Activated CD4-positive, alpha-beta memory T cell treated with anti-CD3 and anti-CD28 coated beads for 36 hours (primary cell): ENCODE results near the gene GAPVD1. TPM values are rescaled to one million over a fixed set of nuclear protein-coding genes. Genes with fewer than 3 reads are reported as not detected.

Experiments used
- CTCF ChIA-PET: fragments of 350-600 bp; sonication (Branson Sonifier 250); formaldehyde crosslinking; loops from one replicate; lab custom pipeline; 2021; ENCODE audit warnings: antibody characterized with exemption, inconsistent platforms; lab: Charles Lee
- POLR2A ChIA-PET: fragments of 350-600 bp; sonication (Branson Sonifier 250); formaldehyde crosslinking; loops from one replicate; lab custom pipeline; 2021; ENCODE audit warnings: antibody characterized with exemption; lab: Charles Lee
- DNase-seq: peaks from one replicate; pipeline ENCODE4 v3.0.0-alpha.2; 2020
- H3K27ac Mint-ChIP-seq: one replicate; pipeline ENCODE4 v1.8.0; 2021; ENCODE audit warnings: mixed read lengths
- H3K27me3 Mint-ChIP-seq: one replicate; pipeline ENCODE4 v1.8.0; 2021; ENCODE audit warnings: mixed read lengths
- H3K36me3 Mint-ChIP-seq: one replicate; pipeline ENCODE4 v1.8.0; 2021; ENCODE audit warnings: mixed read lengths
- H3K4me1 Mint-ChIP-seq: one replicate; pipeline ENCODE4 v1.8.0; 2021; ENCODE audit warnings: low read depth, mixed read lengths
- H3K4me3 Mint-ChIP-seq: one replicate; pipeline ENCODE4 v1.8.0; 2021; ENCODE audit warnings: mild to moderate bottlenecking, mixed read lengths
- H3K9me3 Mint-ChIP-seq: one replicate; pipeline ENCODE4 v1.8.0; 2021; ENCODE audit warnings: mixed read lengths
- intact Hi-C: fragments of 100-400 bp; cut with micrococcal nuclease; formaldehyde crosslinking; loops from one replicate; pipeline ENCODE4 v1.15.1; 2023
- total RNA-seq, 2 experiments: library from RNA; stranded (reverse); gene quantifications; one replicate each; pipeline ENCODE4 v1.2.3, GENCODE V29; 2021

GAPVD1 gene
- total RNA-seq, 2 experiments from 2014 or later, result 42.2 to 46.8 TPM

- Mint-ChIP-seq H3K9me3 (no peaks in the 10 kb centered on the region), H3K36me3 (no peaks in the 10 kb centered on the region), H3K4me3 (no peak overlapping the region), H3K27ac (no peak overlapping the region), H3K4me1 (peaks cover 7% of the 10 kb centered on the region), H3K27me3 (no peaks in the 10 kb centered on the region)
- ChIA-PET CTCF (interaction anchor here (1.1 kb wide), 1 partner anchor 21 kb away, joined by 3 read pairs; no protein-coding TSS in a partner anchor), POLR2A (interaction anchor here (0.9 kb wide), 1 partner anchor 15 kb away, joined by 3 read pairs; no protein-coding TSS in a partner anchor)
- no peak for DNase-seq
- intact Hi-C loops, result no loop called here
Measured at GRCh38 chr9:125378778-125379177, 117.2 kb downstream of the GAPVD1 start.

DNA sequence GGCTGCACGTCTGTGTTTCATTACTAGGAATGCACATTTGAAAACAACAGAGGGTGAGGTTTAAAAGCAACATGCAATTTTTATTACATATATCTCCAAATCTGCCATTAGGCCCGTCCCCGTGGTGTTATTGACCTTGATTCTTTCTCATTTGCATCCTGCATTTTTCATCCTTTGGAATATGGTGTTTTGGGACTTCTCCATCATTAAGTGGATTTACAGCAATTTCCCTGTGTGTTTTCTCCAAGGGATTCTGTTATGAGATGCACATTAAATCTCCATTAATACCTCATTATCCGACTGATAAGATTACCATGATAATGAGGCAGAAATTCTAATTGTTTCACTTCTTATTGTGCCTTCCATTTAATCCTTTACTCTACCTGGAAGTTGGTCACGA lies 117.6 kb downstream of the GAPVD1 start:
- ChIA-PET POLR2A (no interaction called here), CTCF (no interaction called here)
- Mint-ChIP-seq H3K9me3 (no peaks in the 10 kb centered on the region), H3K27me3 (no peaks in the 10 kb centered on the region), H3K4me3 (no peak overlapping the region), H3K36me3 (no peaks in the 10 kb centered on the region), H3K4me1 (peaks cover 7% of the 10 kb centered on the region), H3K27ac (no peak overlapping the region)
- intact Hi-C loops, result no loop called here
- no peak for DNase-seq

DNA sequence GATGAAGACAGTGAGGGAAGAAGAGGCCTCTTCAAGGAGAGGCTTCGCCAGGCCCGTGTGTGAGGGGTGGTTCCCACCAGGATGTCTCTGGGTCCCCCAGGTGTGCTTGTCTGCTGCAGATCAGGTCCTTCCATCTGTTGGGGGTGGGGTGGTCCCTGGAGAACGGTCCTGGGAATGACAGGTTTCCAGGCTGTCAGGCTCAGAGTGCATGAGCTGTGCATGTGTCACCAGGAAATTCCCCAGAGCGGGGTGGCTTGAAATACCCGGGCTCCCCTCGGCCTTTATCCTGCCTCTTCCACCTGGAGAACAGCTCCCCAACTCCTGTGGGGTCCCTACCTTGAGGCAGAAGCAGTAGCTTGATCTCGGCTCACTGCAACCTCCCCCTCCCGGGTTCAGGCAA lies 118.8 kb downstream of the GAPVD1 start:
- DNase-seq, result no peak

GRCh38 chr9:125387861-125388524 lies 126.4 kb downstream of the GAPVD1 start:
- no peak overlapping the region for H3K4me3 Mint-ChIP-seq
- H3K36me3 Mint-ChIP-seq, result no peaks in the 10 kb centered on the region
- H3K4me1 Mint-ChIP-seq, result no peaks in the 10 kb centered on the region
- intact Hi-C loops, result no loop called here
- no peaks in the 10 kb centered on the region for H3K27me3 Mint-ChIP-seq
- no peak for DNase-seq
- no peaks in the 10 kb centered on the region for H3K9me3 Mint-ChIP-seq
- H3K27ac Mint-ChIP-seq, result no peak overlapping the region
- ChIA-PET CTCF (interaction anchor here (1.1 kb wide), 1 partner anchor 20 kb away, joined by 4 read pairs; no protein-coding TSS in a partner anchor), POLR2A (no interaction called here)

More for the DNA sequence above, 118.8 kb downstream of the GAPVD1 start:
- Mint-ChIP-seq H3K9me3 (no peaks in the 10 kb centered on the region), H3K36me3 (no peaks in the 10 kb centered on the region), H3K4me3 (no peak overlapping the region), H3K27ac (no peak overlapping the region), H3K27me3 (no peaks in the 10 kb centered on the region), H3K4me1 (no peaks in the 10 kb centered on the region)
- intact Hi-C loops, result no loop called here
- CTCF ChIA-PET, result interaction anchor here (1.3 kb wide), 1 partner anchor 27 kb away, joined by 3 read pairs; no protein-coding TSS in a partner anchor
- POLR2A ChIA-PET, result no interaction called here

GRCh38 chr9:125388978-125389377 lies 127.4 kb downstream of the GAPVD1 start:
- intact Hi-C loops, result no loop called here
- H3K4me3 Mint-ChIP-seq, result no peak overlapping the region
- DNase-seq, result no peak
- H3K27me3 Mint-ChIP-seq, result no peaks in the 10 kb centered on the region
- no peaks in the 10 kb centered on the region for H3K9me3 Mint-ChIP-seq
- POLR2A ChIA-PET, result no interaction called here
- CTCF ChIA-PET, result no interaction called here
- H3K4me1 Mint-ChIP-seq, result no peaks in the 10 kb centered on the region
- no peaks in the 10 kb centered on the region for H3K36me3 Mint-ChIP-seq
- H3K27ac Mint-ChIP-seq, result no peak overlapping the region

GRCh38 chr9:125391704-125392103 lies 130.1 kb downstream of the GAPVD1 start:
- no peaks in the 10 kb centered on the region for H3K27me3 Mint-ChIP-seq
- H3K4me3 Mint-ChIP-seq, result no peak overlapping the region
- no peaks in the 10 kb centered on the region for H3K9me3 Mint-ChIP-seq

GRCh38 chr9:125393426-125393825 lies 131.8 kb downstream of the GAPVD1 start:
- H3K36me3 Mint-ChIP-seq, result no peaks in the 10 kb centered on the region
- no peak for DNase-seq
- ChIA-PET CTCF (interaction anchor here (1.3 kb wide), 1 partner anchor 14 kb away, joined by 3 read pairs; no protein-coding TSS in a partner anchor), POLR2A (interaction anchor here (1.1 kb wide), 1 partner anchor 15 kb away, joined by 3 read pairs; no protein-coding TSS in a partner anchor)
- H3K27ac Mint-ChIP-seq, result no peak overlapping the region
- intact Hi-C loops, result no loop called here
- H3K4me3 Mint-ChIP-seq, result no peak overlapping the region
- no peaks in the 10 kb centered on the region for H3K27me3 Mint-ChIP-seq
- no peaks in the 10 kb centered on the region for H3K4me1 Mint-ChIP-seq
- H3K9me3 Mint-ChIP-seq, result no peaks in the 10 kb centered on the region

More at GRCh38 chr9:125391704-125392103, 130.1 kb downstream of the GAPVD1 start:
- Mint-ChIP-seq H3K36me3 (no peaks in the 10 kb centered on the region), H3K4me1 (no peaks in the 10 kb centered on the region), H3K27ac (no peak overlapping the region)
- ChIA-PET POLR2A (no interaction called here), CTCF (interaction anchor here (1.3 kb wide), 1 partner anchor 16 kb away, joined by 3 read pairs; no protein-coding TSS in a partner anchor)
- DNase-seq, result no peak
- intact Hi-C loops, result loop anchor here (2.0 kb wide), 1 partner anchor 57 kb away; no protein-coding TSS in a partner anchor

GRCh38 chr9:125396799-125397198 lies 135.2 kb downstream of the GAPVD1 start:
- no peaks in the 10 kb centered on the region for H3K9me3 Mint-ChIP-seq
- H3K4me1 Mint-ChIP-seq, result no peaks in the 10 kb centered on the region
- POLR2A ChIA-PET, result no interaction called here
- no peak for DNase-seq
- CTCF ChIA-PET, result no interaction called here
- intact Hi-C loops, result no loop called here
- no peaks in the 10 kb centered on the region for H3K27me3 Mint-ChIP-seq
- no peaks in the 10 kb centered on the region for H3K36me3 Mint-ChIP-seq
- H3K27ac Mint-ChIP-seq, result no peak overlapping the region
- H3K4me3 Mint-ChIP-seq, result no peak overlapping the region

DNA sequence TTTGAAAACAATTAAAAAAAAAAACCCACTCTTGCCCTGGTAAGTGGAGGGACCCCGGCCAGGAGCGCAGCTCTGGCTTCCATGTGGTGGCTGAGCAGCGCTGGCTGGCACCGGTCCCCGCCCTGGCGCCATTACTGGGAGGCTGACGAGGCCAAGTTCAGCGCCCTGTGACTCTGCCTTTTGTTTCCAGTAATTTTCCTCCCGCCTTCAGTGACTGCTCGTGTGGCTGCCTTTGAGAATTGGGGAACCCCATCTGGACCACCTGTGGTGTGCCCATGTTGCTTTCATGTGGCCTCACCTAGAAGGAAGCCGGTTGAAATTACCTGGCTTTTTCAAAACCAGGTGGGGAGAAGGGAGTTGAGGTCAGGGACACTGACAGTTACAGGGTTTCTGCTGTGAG lies 136.1 kb downstream of the GAPVD1 start:
- POLR2A ChIA-PET, result no interaction called here
- intact Hi-C loops, result no loop called here
- no peak overlapping the region for H3K4me3 Mint-ChIP-seq
- H3K4me1 Mint-ChIP-seq, result no peaks in the 10 kb centered on the region
- no peaks in the 10 kb centered on the region for H3K9me3 Mint-ChIP-seq
- no peak overlapping the region for H3K27ac Mint-ChIP-seq
- no peak for DNase-seq
- no peaks in the 10 kb centered on the region for H3K27me3 Mint-ChIP-seq
- CTCF ChIA-PET, result no interaction called here
- H3K36me3 Mint-ChIP-seq, result no peaks in the 10 kb centered on the region

DNA sequence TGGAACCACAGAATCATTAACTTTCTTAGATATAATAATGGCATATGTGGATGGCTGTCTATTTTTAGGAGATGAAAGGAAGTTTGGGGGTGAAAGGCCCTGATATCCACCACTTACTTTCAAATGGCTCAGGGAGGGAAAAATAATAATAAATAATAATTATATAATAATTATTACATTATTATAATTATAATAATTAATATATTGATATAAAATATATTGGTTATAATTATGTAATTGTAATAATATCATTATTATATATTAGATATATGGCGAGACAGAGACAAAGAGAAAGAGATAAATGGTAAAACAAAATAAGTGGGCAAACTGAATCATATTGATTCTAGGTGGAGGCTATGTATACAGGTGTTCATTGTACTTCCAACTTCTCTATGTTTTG lies 136.6 kb downstream of the GAPVD1 start:
- no peak overlapping the region for H3K27ac Mint-ChIP-seq
- intact Hi-C loops, result no loop called here
- POLR2A ChIA-PET, result no interaction called here
- no peak overlapping the region for H3K4me3 Mint-ChIP-seq
- CTCF ChIA-PET, result no interaction called here
- no peaks in the 10 kb centered on the region for H3K9me3 Mint-ChIP-seq
- no peaks in the 10 kb centered on the region for H3K27me3 Mint-ChIP-seq
- H3K4me1 Mint-ChIP-seq, result no peaks in the 10 kb centered on the region
- H3K36me3 Mint-ChIP-seq, result no peaks in the 10 kb centered on the region
- DNase-seq, result no peak

DNA sequence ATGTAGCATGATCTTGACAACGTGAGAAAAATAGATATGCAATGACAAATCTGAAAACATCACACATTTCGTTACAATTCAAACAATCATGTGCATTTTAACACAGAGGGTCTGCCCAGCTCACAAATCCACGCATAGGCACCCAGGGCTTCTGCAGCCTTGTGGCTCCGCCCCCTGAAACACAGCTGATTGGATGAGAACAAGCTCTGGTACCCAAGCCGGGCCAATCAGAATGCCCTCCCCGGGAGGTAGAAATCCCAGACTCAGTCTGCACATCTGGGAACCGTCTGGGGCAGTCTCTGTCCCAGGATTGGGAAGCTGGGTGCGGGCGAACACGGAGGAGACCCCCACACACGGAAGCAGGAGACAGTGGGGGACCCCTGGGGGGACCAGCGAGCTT lies 137.5 kb downstream of the GAPVD1 start:
- no peaks in the 10 kb centered on the region for H3K36me3 Mint-ChIP-seq
- H3K9me3 Mint-ChIP-seq, result no peaks in the 10 kb centered on the region
- intact Hi-C loops, result no loop called here
- ChIA-PET CTCF (no interaction called here), POLR2A (no interaction called here)
- no peaks in the 10 kb centered on the region for H3K27me3 Mint-ChIP-seq
- H3K4me3 Mint-ChIP-seq, result no peak overlapping the region
- no peaks in the 10 kb centered on the region for H3K4me1 Mint-ChIP-seq
- no peak overlapping the region for H3K27ac Mint-ChIP-seq
- DNase-seq, result no peak

DNA sequence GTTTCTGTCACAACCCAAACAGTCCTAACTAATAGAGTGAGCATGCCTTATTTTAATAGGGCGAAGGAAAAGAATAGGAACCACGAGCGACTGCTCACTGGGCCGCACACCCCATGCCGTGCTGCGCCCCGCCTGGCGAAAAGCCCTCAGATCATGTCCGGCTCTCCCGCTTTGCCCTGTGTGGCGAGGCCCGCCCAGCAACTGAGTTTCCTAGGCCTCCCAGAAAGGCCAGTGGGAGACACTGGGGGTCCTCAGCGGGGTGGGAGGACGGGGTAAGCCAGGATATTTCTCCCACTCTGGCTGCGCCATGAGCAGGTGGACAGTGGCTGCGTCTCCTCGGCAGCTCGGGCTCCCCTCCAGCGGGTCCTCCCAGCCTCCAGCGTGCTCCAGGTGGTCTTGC lies 138.0 kb downstream of the GAPVD1 start:
- POLR2A ChIA-PET, result no interaction called here
- H3K36me3 Mint-ChIP-seq, result no peaks in the 10 kb centered on the region
- H3K4me3 Mint-ChIP-seq, result no peak overlapping the region
- no peaks in the 10 kb centered on the region for H3K9me3 Mint-ChIP-seq
- DNase-seq, result no peak
- no peaks in the 10 kb centered on the region for H3K4me1 Mint-ChIP-seq
- CTCF ChIA-PET, result no interaction called here
- intact Hi-C loops, result loop anchor here (10.0 kb wide), 1 partner anchor 995 kb away; no protein-coding TSS in a partner anchor
- H3K27me3 Mint-ChIP-seq, result no peaks in the 10 kb centered on the region
- no peak overlapping the region for H3K27ac Mint-ChIP-seq
